GM23248 (cell line): ENCODE results near the gene MYO10. TPM values are rescaled to one million over a fixed set of nuclear protein-coding genes. Genes with fewer than 3 reads are reported as not detected.

ENCODE experiments used
- DNase-seq: peaks from one replicate; pipeline ENCODE4 v3.0.0-alpha.2; 2015
- H2AFZ ChIP-seq: fragments of 200-600 bp; sonication (generic); 2 replicates; pipeline ENCODE4 v1.6.1; 2016; ENCODE audit warnings: antibody characterized with exemption
- H3F3A ChIP-seq: fragments of 200-600 bp; sonication (generic); 2 replicates; pipeline ENCODE4 v1.6.1; 2016; ENCODE audit warnings: mild to moderate bottlenecking, antibody characterized with exemption, mixed run types; ENCODE audit not compliant: insufficient read depth
- H3K27ac ChIP-seq: fragments of 200-600 bp; sonication (generic); 2 replicates; pipeline ENCODE4 v1.5.1; 2016; ENCODE audit warnings: mild to moderate bottlenecking
- H3K27me3 ChIP-seq: fragments of 200-600 bp; sonication (generic); replicated peaks from 2 replicates; pipeline ENCODE4 v1.6.1; 2016; ENCODE audit warnings: mild to moderate bottlenecking; ENCODE audit not compliant: insufficient read depth
- H3K36me3 ChIP-seq: fragments of 200-600 bp; sonication (generic); 2 replicates; pipeline ENCODE4 v1.6.1; 2016; ENCODE audit warnings: low read depth, mild to moderate bottlenecking
- H3K4me1 ChIP-seq: fragments of 200-600 bp; sonication (generic); 2 replicates; pipeline ENCODE4 v1.6.1; 2016; ENCODE audit warnings: mild to moderate bottlenecking; ENCODE audit not compliant: insufficient read depth
- H3K4me2 ChIP-seq: fragments of 200-600 bp; sonication (generic); one replicate; pipeline ENCODE4 v1.6.1; 2016; ENCODE audit warnings: mild to moderate bottlenecking; ENCODE audit not compliant: unreplicated experiment
- H3K4me3 ChIP-seq: fragments of 200-600 bp; sonication (generic); 2 replicates; pipeline ENCODE4 v1.5.1; 2016; ENCODE audit warnings: mild to moderate bottlenecking
- H3K79me2 ChIP-seq: fragments of 200-600 bp; sonication (generic); 2 replicates; pipeline ENCODE4 v1.6.1; 2016; ENCODE audit warnings: mild to moderate bottlenecking; ENCODE audit not compliant: insufficient read depth
- H3K9ac ChIP-seq: fragments of 200-600 bp; sonication (generic); 2 replicates; pipeline ENCODE4 v1.6.1; 2016; ENCODE audit warnings: mild to moderate bottlenecking
- H3K9me2 ChIP-seq: fragments of 200-600 bp; sonication (generic); 2 replicates; pipeline ENCODE4 v1.6.1; 2016; ENCODE audit warnings: mixed run types, mild to moderate bottlenecking, moderate library complexity; ENCODE audit not compliant: insufficient read depth
- H3K9me3 ChIP-seq: fragments of 200-600 bp; sonication (generic); one replicate; pipeline ENCODE4 v1.6.1; 2017; ENCODE audit warnings: low read depth
- H4K20me1 ChIP-seq: fragments of 200-600 bp; sonication (generic); 2 replicates; pipeline ENCODE4 v1.6.0; 2016; ENCODE audit not compliant: insufficient read depth
- EZH2 ChIP-seq: fragments of 200-600 bp; sonication (generic); IDR thresholded peaks from 2 replicates; pipeline ENCODE4 v1.6.1; 2018; ENCODE audit warnings: antibody characterized with exemption, mild to moderate bottlenecking; ENCODE audit not compliant: insufficient read depth, poor library complexity, severe bottlenecking
- EZH2phosphoT487 ChIP-seq: fragments of 200-600 bp; sonication (generic); IDR thresholded peaks from 2 replicates; pipeline ENCODE4 v1.6.1; 2018; ENCODE audit warnings: antibody characterized with exemption, moderate library complexity, mild to moderate bottlenecking, low read depth; ENCODE audit not compliant: insufficient read depth
- WGBS, 2 experiments: methylation state at CpG; one replicate each; pipeline ENCODE4 v1.1.6; 2015 to 2017; ENCODE audit warnings: low lambda C conversion rate in 2 of 2, low coverage in 1 of 2; ENCODE audit errors: missing lambda C conversion rate in 2 of 2; 5-methylcytosine and 5-hydroxymethylcytosine counted together
- in situ Hi-C: fragments of 300-500 bp; cut with MboI; formaldehyde crosslinking; loops from 2 replicates; pipeline ENCODE4 v1.15.0; 2020
- polyA plus RNA-seq: library from polyadenylated mRNA; unstranded; fragments of >200 nt; fragmentation: Nextera tagmentation; extraction: Ambion mirVana; gene quantifications from 2 replicates; pipeline ENCODE4 v1.2.1, GENCODE V29; 2016
- total RNA-seq: library from RNA; depleted of rRNA; stranded (reverse); fragments of >200 nt; shearing (Covaris generic); gene quantifications from 2 replicates; pipeline ENCODE4 v1.2.3, GENCODE V29; 2014

The MYO10 gene
- total and polyA plus RNA-seq, 2 experiments from 2014 or later, result 43.2 to 47.0 TPM

GRCh38 chr5:16946725-16947124, 10.6 kb upstream of the MYO10 start:
- H3K4me3 ChIP-seq, result no peak overlapping the region
- no peak overlapping the region for H3K9ac ChIP-seq
- H3K79me2 ChIP-seq, result no peaks in the 10 kb centered on the region
- H3K4me1 ChIP-seq, result no peaks in the 10 kb centered on the region
- TF ChIP-seq EZH2 (no peak), EZH2phosphoT487 (no peak)
- no peaks in the 10 kb centered on the region for H3F3A ChIP-seq
- no peak overlapping the region for H2AFZ ChIP-seq
- WGBS, 2 experiments, result 50 to 67% methylated on average over 1 of the region's 1 CpG
- no peak for DNase-seq
- in situ Hi-C loops, result loop anchor here (25.0 kb wide), 1 partner anchor 191 kb away; no protein-coding TSS in a partner anchor
- H3K9me3 ChIP-seq, result no peaks in the 10 kb centered on the region
- no peaks in the 10 kb centered on the region for H4K20me1 ChIP-seq
- no peak overlapping the region for H3K4me2 ChIP-seq
- no peak overlapping the region for H3K27ac ChIP-seq
- H3K27me3 ChIP-seq, result no peaks in the 10 kb centered on the region
- H3K36me3 ChIP-seq, result no peaks in the 10 kb centered on the region
- no peaks in the 10 kb centered on the region for H3K9me2 ChIP-seq

- Histone ChIP-seq H2AFZ (no peak overlapping the region), H3K4me2 (no peak overlapping the region), H3K9me3 (no peaks in the 10 kb centered on the region), H3K36me3 (no peaks in the 10 kb centered on the region), H3K27me3 (no peaks in the 10 kb centered on the region), H3K4me3 (no peak overlapping the region), H3K79me2 (no peaks in the 10 kb centered on the region), H3K9me2 (no peaks in the 10 kb centered on the region), H3K27ac (no peak overlapping the region), H3K4me1 (no peaks in the 10 kb centered on the region), H4K20me1 (no peaks in the 10 kb centered on the region), H3K9ac (no peak overlapping the region), H3F3A (no peaks in the 10 kb centered on the region)
- no peak for DNase-seq
- WGBS, 2 experiments, result 70 to 75% methylated on average over 6 of the region's 6 CpGs
- in situ Hi-C loops, result loop anchor here (25.0 kb wide), 1 partner anchor 192 kb away; no protein-coding TSS in a partner anchor
- TF ChIP-seq EZH2phosphoT487, result no peak
- TF ChIP-seq EZH2, result no peak
Observed at GRCh38 chr5:16944816-16945562, 8.9 kb upstream of the MYO10 start.

GRCh38 chr5:16943846-16944678, 8.0 kb upstream of the MYO10 start:
- Histone ChIP-seq H3K9me2 (no peaks in the 10 kb centered on the region), H3K27ac (no peak overlapping the region), H3K79me2 (no peaks in the 10 kb centered on the region), H4K20me1 (no peaks in the 10 kb centered on the region), H3K9ac (no peak overlapping the region), H3K9me3 (no peaks in the 10 kb centered on the region), H3K4me3 (no peak overlapping the region), H3K4me2 (no peak overlapping the region), H3K4me1 (no peaks in the 10 kb centered on the region), H3K27me3 (no peaks in the 10 kb centered on the region), H2AFZ (no peak overlapping the region), H3F3A (0 out of 2 replicates have a peak, but pooled peaks cover 2% of the 10 kb centered on the region), H3K36me3 (no peaks in the 10 kb centered on the region)
- in situ Hi-C loops, result loop anchor here (25.0 kb wide), 1 partner anchor 193 kb away; no protein-coding TSS in a partner anchor
- TF ChIP-seq EZH2phosphoT487, result no peak
- TF ChIP-seq EZH2, result no peak
- 93 to 95% methylated on average over 15 of the region's 15 CpGs for WGBS, 2 experiments
- DNase-seq, result no peak

- peak; percentile 21 for DNase-seq
- no peak overlapping the region for H3K27ac ChIP-seq
- TF ChIP-seq EZH2, result no peak
- TF ChIP-seq EZH2phosphoT487, result no peak
- H3K4me2 ChIP-seq, result no peak overlapping the region
- no peaks in the 10 kb centered on the region for H3K27me3 ChIP-seq
- H3K79me2 ChIP-seq, result peaks cover 34% of the 10 kb centered on the region
- H3K9me3 ChIP-seq, result no peaks in the 10 kb centered on the region
- no peak overlapping the region for H3K4me3 ChIP-seq
- H4K20me1 ChIP-seq, result peaks cover 9% of the 10 kb centered on the region; the same call in 1 of the 2 replicates
- no peak overlapping the region for H3K9ac ChIP-seq
- 83% methylated on average over 7 of the region's 7 CpGs for WGBS, 2 experiments
- H3K9me2 ChIP-seq, result no peaks in the 10 kb centered on the region
- H2AFZ ChIP-seq, result no peak overlapping the region; the same call in 1 of the 2 replicates
- H3F3A ChIP-seq, result peaks cover 29% of the 10 kb centered on the region
- in situ Hi-C loops, result loop anchor here (25.0 kb wide), 1 partner anchor 200 kb away; no protein-coding TSS in a partner anchor
- no peaks in the 10 kb centered on the region for H3K36me3 ChIP-seq
- H3K4me1 ChIP-seq, result peaks cover 11% of the 10 kb centered on the region
Observed at GRCh38 chr5:16937503-16938161, 1.5 kb upstream of the MYO10 start.
